ENCODE data around the gene TCERG1L. TPM values are rescaled to one million over a fixed set of nuclear protein-coding genes. Genes with fewer than 3 reads are reported as not detected.

TCERG1L gene
- total and polyA plus RNA-seq, 8 donors, result 0.18 TPM; not detected in 7

DNA sequence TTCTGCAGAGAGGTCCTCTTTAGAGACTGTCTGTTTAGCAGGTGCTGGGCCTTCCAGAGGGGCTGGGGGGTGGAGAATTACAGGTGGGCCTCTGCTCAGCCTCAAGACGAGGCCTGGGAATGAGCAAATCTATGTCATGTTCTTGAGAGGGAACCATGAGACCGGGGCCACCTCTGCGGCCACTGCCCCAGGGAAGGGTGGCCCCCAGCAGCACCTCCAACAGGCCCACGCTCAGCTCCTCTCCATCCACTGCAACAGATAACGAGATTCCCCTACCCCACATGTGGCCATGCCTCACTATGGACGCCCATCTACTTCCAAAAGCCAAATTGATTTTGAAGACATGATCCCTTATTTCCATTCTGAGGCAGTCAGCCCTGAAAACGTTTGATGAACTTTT, 176.9 kb downstream of the TCERG1L start:
- Histone ChIP-seq H3K27ac (no peak overlapping the region), H3K4me1 (peaks cover 0 to 7% (median 0%) of the 10 kb centered on the region in 4 donors), H3K27me3 (peaks cover 0 to 37% (median 0%) of the 10 kb centered on the region in 3 donors), H3K36me3 (no peaks in the 10 kb centered on the region), H3K4me3 (no peak overlapping the region), H3K9me3 (no peaks in the 10 kb centered on the region)
- 65 to 82% (median 77%) methylated on average over 5 to 7 of the region's 7 CpGs for WGBS, 5 donors
- no peak for TF ChIP-seq POLR2A (IDR thresholded peaks at IDR 0.05)
- TF ChIP-seq EP300 (IDR thresholded peaks at IDR 0.05), result no peak
- TF ChIP-seq POLR2AphosphoS5 (IDR thresholded peaks at IDR 0.05), result no peak
- TF ChIP-seq, protein P1, sequence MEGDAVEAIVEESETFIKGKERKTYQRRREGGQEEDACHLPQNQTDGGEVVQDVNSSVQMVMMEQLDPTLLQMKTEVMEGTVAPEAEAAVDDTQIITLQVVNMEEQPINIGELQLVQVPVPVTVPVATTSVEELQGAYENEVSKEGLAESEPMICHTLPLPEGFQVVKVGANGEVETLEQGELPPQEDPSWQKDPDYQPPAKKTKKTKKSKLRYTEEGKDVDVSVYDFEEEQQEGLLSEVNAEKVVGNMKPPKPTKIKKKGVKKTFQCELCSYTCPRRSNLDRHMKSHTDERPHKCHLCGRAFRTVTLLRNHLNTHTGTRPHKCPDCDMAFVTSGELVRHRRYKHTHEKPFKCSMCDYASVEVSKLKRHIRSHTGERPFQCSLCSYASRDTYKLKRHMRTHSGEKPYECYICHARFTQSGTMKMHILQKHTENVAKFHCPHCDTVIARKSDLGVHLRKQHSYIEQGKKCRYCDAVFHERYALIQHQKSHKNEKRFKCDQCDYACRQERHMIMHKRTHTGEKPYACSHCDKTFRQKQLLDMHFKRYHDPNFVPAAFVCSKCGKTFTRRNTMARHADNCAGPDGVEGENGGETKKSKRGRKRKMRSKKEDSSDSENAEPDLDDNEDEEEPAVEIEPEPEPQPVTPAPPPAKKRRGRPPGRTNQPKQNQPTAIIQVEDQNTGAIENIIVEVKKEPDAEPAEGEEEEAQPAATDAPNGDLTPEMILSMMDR (IDR thresholded peaks at IDR 0.05), result no peak
- DNase-seq, result no peak
- intact Hi-C loops (cut with DNase I; ENCODE audit: low total_unique reads), result no loop called here

DNA sequence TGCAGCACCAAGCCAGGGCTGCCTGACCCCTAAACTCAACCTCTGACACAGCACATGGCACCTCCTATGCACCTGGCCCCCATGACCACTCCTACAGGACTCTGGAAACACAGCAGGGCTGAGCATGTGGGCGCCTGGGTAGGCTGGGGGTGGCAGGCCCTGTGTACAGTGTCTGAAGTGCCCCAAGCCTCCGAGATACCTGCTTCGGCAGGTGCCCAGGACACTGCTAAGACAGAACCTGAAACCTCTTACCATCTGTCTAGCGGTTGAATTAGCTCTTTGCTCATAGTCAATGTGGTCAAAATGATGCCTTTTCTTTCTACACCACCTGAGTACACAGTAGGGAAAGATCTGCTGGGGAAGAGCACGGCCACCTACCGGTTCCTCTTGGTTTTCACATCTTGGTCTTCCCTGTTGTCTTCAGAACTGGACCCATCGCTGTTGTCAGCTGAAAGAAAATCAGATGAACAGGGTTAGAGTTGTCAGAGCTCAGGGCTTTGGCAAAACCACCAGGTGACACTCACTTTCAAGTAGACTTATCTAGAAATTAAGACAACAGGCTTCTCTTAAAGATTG, 177.4 kb downstream of the TCERG1L start:
- DNase-seq, result no peak
- H3K9me3 ChIP-seq, result no peaks in the 10 kb centered on the region
- H3K4me1 ChIP-seq, result peaks cover 0 to 7% (median 0%) of the 10 kb centered on the region in 4 donors
- peaks cover 0 to 37% (median 0%) of the 10 kb centered on the region in 3 donors for H3K27me3 ChIP-seq
- 72 to 90% (median 82%) methylated on average over 6 to 7 of the region's 7 CpGs for WGBS, 5 donors
- no peak overlapping the region for H3K27ac ChIP-seq
- no peak for TF ChIP-seq EP300 (IDR thresholded peaks at IDR 0.05)
- TF ChIP-seq, protein P1 (IDR thresholded peaks at IDR 0.05), result no peak
- TF ChIP-seq POLR2AphosphoS5 (IDR thresholded peaks at IDR 0.05), result no peak
- no peak for TF ChIP-seq POLR2A (IDR thresholded peaks at IDR 0.05)
- intact Hi-C loops (cut with DNase I; ENCODE audit: low total_unique reads), result no loop called here
- no peaks in the 10 kb centered on the region for H3K36me3 ChIP-seq
- H3K4me3 ChIP-seq, result no peak overlapping the region

DNA sequence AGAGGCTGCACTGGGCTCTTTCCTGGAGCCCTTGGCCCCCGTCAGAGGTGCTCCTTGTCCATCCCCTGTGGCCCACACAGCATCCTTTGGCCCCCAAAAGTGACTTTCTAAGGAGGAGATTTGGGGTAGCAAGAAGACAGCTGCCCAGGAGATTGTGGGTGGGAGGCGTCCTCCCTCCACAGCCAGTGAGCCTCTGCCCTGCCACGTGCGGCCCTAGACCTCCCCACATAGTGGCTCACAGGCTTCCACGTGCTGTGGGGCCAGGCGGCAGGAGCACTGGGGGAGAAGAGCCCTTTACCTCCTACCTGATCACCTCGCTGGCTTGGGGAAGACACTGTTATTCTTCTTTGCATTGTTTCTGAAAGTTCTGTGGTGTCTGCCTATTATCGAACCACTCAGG, 178.8 kb downstream of the TCERG1L start:
- 70 to 78% (median 72%) methylated on average over 8 of the region's 8 CpGs for WGBS, 5 donors
- TF ChIP-seq, protein P1 (IDR thresholded peaks at IDR 0.05), result no peak
- TF ChIP-seq POLR2AphosphoS5 (IDR thresholded peaks at IDR 0.05) (no peak), POLR2A (IDR thresholded peaks at IDR 0.05) (no peak), EP300 (IDR thresholded peaks at IDR 0.05) (no peak)
- H3K27ac ChIP-seq, result no peak overlapping the region
- no peak for DNase-seq
- intact Hi-C loops (cut with DNase I; ENCODE audit: low total_unique reads), result no loop called here
- H3K36me3 ChIP-seq, result no peaks in the 10 kb centered on the region
- H3K27me3 ChIP-seq, result peaks cover 0 to 37% (median 0%) of the 10 kb centered on the region in 3 donors
- no peak overlapping the region for H3K4me3 ChIP-seq
- H3K4me1 ChIP-seq, result peaks cover 0 to 7% (median 0%) of the 10 kb centered on the region in 4 donors
- no peaks in the 10 kb centered on the region for H3K9me3 ChIP-seq

DNA sequence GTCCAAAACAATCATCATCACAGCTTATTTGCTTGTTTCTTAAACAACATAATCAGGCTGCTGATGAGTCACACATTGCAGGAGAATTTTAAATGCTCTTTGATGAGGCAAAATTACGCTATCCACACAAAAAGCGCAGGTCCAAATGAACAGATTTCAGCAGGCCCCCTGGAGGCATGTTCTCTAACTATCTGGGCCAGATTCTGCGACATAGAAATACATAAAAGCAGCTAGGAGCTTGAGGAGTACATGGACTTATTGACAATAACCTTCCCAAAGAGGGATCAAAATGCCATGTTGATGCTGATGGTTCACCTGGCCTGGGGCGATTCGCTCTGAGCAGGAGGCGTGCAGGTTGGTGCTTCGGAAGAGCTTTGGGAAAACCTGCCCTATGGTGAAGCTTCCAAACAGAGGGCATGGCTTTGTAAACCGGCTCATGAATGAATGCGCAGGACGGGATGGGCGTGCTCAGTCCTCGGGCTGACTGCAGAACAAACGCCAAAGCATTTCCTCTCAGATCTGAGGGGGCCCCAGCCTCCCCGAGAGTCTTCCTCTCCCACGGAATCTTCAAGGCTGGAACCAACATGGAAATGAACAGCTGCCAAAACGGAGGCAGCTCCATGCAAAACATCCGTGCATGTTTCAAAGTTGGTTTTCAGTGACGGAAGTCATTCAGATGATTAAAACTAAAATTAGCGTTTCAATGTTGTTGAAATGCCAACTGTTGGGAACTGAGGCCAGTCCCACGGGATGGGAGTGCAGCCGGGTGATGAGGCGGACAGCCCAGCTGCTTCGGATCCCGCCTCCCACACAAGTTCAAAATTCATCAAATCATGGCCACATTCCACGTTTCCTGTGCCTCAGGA, 179.6 kb downstream of the TCERG1L start:
- 65 to 73% (median 67%) methylated on average over 24 to 25 of the region's 25 CpGs for WGBS, 5 donors
- TF ChIP-seq, protein P1 (IDR thresholded peaks at IDR 0.05), result no peak
- no peak for TF ChIP-seq POLR2AphosphoS5 (IDR thresholded peaks at IDR 0.05)
- TF ChIP-seq EP300 (IDR thresholded peaks at IDR 0.05), result no peak
- no peak for TF ChIP-seq POLR2A (IDR thresholded peaks at IDR 0.05)
- Histone ChIP-seq H3K9me3 (no peaks in the 10 kb centered on the region), H3K27ac (no peak overlapping the region), H3K4me1 (peaks cover 0 to 7% (median 0%) of the 10 kb centered on the region in 4 donors), H3K36me3 (no peaks in the 10 kb centered on the region), H3K4me3 (no peak overlapping the region), H3K27me3 (peaks cover 0 to 30% (median 6%) of the 10 kb centered on the region in 3 donors)
- intact Hi-C loops (cut with DNase I; ENCODE audit: low total_unique reads), result no loop called here
- DNase-seq, result peak in 1 of 2 donors; percentile 63

Measured in stomach (tissue), 9 donors.